ENCODE data around the gene MYL12B.

DNA sequence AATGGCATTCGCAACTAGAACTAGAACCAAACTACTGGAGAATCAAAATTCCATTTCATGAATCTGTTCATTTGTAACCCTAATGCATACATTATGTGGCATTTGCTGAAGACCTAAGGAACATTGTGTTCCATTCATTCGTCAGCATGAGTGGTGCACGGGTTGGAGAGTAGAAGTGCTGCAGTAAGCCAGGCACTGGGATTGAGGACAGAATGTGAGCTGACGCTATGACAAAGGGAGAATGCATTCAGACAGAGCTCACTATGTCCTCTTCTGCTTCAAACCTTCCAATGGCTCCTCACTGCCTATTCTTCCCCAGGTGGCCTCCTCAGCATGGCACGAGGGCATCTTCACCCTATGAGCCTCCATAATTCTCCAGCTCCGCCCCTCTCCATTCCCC, 35.9 kb upstream of the MYL12B start:
- TF ChIP-seq YY1 (IDR thresholded peaks at IDR 0.05; ENCODE audit: insufficient read depth, insufficient read length) (no peak), SUZ12 (IDR thresholded peaks at IDR 0.05; ENCODE audit: extremely low read depth, insufficient read depth, insufficient read length) (no peak)
